ENCODE results near the gene KBTBD12.
"Not testable (repeated sequence)": the region's sequence is repeated elsewhere in the genome, so short reads cannot be mapped to it uniquely, and the experiment has no call there.

KBTBD12 gene

GRCh38 chr3:127889461-127889863 lies 25.6 kb upstream of the KBTBD12 start:
- no peak for TF ChIP-seq JUND (IDR thresholded peaks at IDR 0.05; ENCODE audit: low read depth)
- DNase-seq (ENCODE audit: low read depth in 1 of 2, low spot score in 1 of 2): no peak
- in situ Hi-C loops (cut with HindIII; ENCODE audit: low pct_unique_long_range_greater_than_20kb, low sequenced_read_pairs): no loop called here

DNA sequence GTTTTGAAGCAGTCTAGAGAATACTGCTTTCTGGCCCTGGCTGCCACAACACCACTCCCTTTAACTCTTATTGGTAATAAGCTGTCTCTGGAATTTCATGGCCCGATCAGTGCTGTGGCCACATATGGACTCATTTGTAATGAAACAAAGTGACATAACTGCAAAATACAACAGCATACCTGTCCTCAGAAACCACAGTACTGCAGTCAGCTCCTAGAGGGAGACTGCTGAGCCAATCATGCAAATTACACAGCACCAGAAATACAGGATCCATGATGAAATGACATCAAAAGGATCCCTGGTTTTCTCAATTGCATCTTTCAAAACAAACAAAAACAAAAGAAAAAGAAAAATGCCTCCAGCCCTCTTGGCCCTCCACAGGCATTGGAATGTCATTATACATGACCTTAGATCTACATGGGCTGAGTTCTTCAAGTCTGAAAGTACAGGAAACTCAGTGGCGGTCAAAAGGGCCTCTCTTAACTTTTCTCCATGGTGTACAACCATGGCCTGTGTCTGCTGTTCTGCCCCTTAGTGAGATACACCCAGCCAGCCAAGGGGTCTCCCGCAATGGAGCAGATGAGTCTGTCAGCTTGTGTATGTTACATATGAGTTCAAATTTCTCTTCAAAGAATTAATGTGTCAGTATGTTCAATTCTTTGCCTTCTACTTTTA lies 24.9 kb upstream of the KBTBD12 start:
- in situ Hi-C loops (cut with HindIII; ENCODE audit: low pct_unique_long_range_greater_than_20kb, low sequenced_read_pairs): no loop called here
- TF ChIP-seq JUND (IDR thresholded peaks at IDR 0.05; ENCODE audit: low read depth): no peak
- DNase-seq (ENCODE audit: low read depth in 1 of 2, low spot score in 1 of 2): peak in 1 of 2 experiments; percentile 9

GRCh38 chr3:127890651-127891290 lies 24.3 kb upstream of the KBTBD12 start:
- in situ Hi-C loops (cut with HindIII; ENCODE audit: low pct_unique_long_range_greater_than_20kb, low sequenced_read_pairs); DNase-seq (ENCODE audit: low read depth in 1 of 2, low spot score in 1 of 2): not testable (repeated sequence)

DNA sequence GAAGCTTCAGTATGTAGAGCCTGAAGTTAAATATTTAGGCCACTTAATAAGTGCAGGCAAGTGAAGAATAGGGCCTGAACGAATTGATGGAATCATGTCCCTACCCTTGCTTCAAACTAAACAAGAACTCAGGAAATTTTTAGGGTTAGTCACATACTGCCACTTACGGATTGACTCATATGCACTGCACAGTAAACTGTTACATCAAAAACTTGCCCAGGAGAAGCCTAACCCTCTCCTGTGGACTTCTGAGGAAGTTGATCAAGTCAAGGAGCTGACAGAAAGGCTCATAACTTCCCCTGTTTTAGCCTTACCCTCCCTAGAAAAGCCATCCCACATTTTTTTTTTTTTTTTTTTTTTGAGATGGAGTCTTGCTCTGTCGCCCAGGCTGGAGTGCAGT lies 20.6 kb upstream of the KBTBD12 start:
- in situ Hi-C loops (cut with HindIII; ENCODE audit: low pct_unique_long_range_greater_than_20kb, low sequenced_read_pairs): no loop called here
- TF ChIP-seq JUND (IDR thresholded peaks at IDR 0.05; ENCODE audit: low read depth): no peak
- no peak for DNase-seq (ENCODE audit: low read depth in 1 of 2, low spot score in 1 of 2)

DNA sequence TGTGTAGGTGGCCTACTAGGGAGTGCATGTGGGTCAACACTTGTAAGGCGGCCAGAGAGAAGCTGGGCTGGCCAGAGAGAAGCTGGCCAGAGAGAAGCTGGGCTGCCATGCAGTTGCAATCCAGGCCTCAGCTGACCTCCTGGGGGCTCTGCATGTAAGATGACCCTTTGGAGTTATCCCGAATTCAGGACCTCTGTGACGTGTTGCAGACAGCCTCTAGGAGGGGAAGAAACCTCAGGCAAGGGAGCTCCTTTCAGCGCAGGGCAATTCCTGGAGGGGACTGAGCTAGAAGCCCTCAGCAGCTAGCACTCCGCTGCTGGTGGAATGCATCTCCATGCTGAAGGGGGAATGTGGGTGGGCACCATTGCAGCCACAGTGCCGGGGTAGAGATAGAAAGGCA lies 15.8 kb upstream of the KBTBD12 start:
- TF ChIP-seq JUND (IDR thresholded peaks at IDR 0.05; ENCODE audit: low read depth): no peak

GRCh38 chr3:127899766-127900165 lies 15.3 kb upstream of the KBTBD12 start:
- no peak for TF ChIP-seq JUND (IDR thresholded peaks at IDR 0.05; ENCODE audit: low read depth)
- DNase-seq (ENCODE audit: low read depth in 1 of 2, low spot score in 1 of 2): no peak

More for the DNA sequence above, 15.8 kb upstream of the KBTBD12 start:
- in situ Hi-C loops (cut with HindIII; ENCODE audit: low pct_unique_long_range_greater_than_20kb, low sequenced_read_pairs): no loop called here
- DNase-seq (ENCODE audit: low read depth in 1 of 2, low spot score in 1 of 2): no peak

DNA sequence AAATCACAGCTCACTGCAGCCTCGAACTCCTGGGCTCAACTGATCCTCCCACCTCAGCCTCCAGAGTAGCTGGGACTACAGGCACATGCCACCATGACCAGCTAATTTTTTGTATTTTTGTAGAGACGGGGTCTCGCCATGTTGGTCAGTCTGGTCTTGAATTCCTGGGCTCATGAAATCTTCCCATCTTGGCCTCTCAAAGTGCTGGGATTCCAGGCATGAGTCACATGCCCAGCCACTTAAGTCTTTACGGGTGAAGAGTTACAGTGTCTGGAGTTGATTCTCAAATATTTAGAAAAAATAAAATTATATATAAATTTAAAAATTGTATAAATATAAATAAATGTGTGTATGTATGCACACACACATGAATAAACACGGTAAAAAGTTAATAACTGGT lies 14.5 kb upstream of the KBTBD12 start:
- no peak for DNase-seq (ENCODE audit: low read depth in 1 of 2, low spot score in 1 of 2)
- in situ Hi-C loops (cut with HindIII; ENCODE audit: low pct_unique_long_range_greater_than_20kb, low sequenced_read_pairs): no loop called here
- TF ChIP-seq JUND (IDR thresholded peaks at IDR 0.05; ENCODE audit: low read depth): no peak

More at GRCh38 chr3:127899766-127900165, 15.3 kb upstream of the KBTBD12 start:
- in situ Hi-C loops (cut with HindIII; ENCODE audit: low pct_unique_long_range_greater_than_20kb, low sequenced_read_pairs): no loop called here

DNA sequence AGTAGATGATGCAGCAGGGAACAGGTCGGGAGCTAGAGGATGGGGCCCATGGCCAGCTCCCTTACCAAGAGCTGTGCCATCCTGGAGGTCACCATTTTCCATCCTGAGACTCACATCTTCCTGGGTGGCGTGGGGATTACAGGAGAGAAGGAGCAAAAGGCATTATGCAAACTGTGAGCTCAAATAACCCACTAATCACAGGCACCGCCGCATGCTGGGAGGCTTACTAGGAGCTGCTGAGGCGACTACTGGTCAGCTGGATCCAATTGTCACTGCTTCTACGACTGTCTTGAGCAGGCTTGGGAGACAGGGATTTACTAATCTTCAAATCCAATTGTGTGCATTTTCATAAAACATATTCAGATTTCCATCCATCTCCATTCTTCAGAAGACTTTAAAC lies 12.5 kb upstream of the KBTBD12 start:
- no peak for TF ChIP-seq JUND (IDR thresholded peaks at IDR 0.05; ENCODE audit: low read depth)
- no peak for DNase-seq (ENCODE audit: low read depth in 1 of 2, low spot score in 1 of 2)
- in situ Hi-C loops (cut with HindIII; ENCODE audit: low pct_unique_long_range_greater_than_20kb, low sequenced_read_pairs): no loop called here

- in situ Hi-C loops (cut with HindIII; ENCODE audit: low pct_unique_long_range_greater_than_20kb, low sequenced_read_pairs): no loop called here
- no peak for DNase-seq (ENCODE audit: low read depth in 1 of 2, low spot score in 1 of 2)
- no peak for TF ChIP-seq JUND (IDR thresholded peaks at IDR 0.05; ENCODE audit: low read depth)
These were observed 11.2 kb upstream of the KBTBD12 start for GRCh38 chr3:127903611-127904375.

DNA sequence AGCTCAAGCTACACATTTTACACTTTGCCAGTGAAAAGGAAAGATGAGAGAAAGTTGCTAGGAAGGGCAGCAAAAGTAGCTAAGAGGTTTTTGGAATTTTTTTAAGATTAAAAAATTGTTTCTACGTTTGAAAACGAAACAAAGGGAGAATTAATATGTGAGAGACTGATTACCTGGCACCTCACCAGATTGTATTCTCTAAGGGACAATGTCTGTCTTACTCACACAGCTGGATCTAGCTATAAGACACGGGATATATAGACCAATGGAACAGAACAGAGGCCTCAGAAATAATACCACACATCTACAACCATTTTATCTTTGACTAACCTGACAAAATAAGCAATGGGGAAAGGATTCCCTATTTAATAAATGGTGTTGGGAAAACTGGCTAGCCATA lies 9.5 kb upstream of the KBTBD12 start:
- in situ Hi-C loops (cut with HindIII; ENCODE audit: low pct_unique_long_range_greater_than_20kb, low sequenced_read_pairs): no loop called here
- TF ChIP-seq JUND (IDR thresholded peaks at IDR 0.05; ENCODE audit: low read depth): no peak
- DNase-seq (ENCODE audit: low read depth in 1 of 2, low spot score in 1 of 2): no peak

DNA sequence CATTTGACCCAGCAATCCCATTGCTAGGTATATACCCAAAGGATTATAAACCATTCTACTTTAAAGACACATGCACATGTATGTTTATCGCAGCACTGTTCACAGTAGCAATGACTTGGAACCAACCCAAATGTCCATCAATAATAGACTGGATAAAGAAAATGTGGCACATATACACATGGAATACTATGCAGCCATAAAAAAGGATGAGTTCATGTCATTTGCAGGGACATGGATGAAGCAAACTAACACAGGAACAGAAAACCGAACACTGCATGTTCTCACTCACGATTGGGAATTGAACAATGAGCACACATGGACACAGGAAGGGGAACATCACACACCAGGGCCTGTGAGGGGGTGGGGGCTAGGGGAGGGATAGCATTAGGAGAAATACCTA lies 8.4 kb upstream of the KBTBD12 start:
- in situ Hi-C loops (cut with HindIII; ENCODE audit: low pct_unique_long_range_greater_than_20kb, low sequenced_read_pairs); DNase-seq (ENCODE audit: low read depth in 1 of 2, low spot score in 1 of 2): not testable (repeated sequence)

- no peak for DNase-seq (ENCODE audit: low read depth in 1 of 2, low spot score in 1 of 2)
- in situ Hi-C loops (cut with HindIII; ENCODE audit: low pct_unique_long_range_greater_than_20kb, low sequenced_read_pairs): no loop called here
- TF ChIP-seq JUND (IDR thresholded peaks at IDR 0.05; ENCODE audit: low read depth): no peak
These were observed 6.8 kb upstream of the KBTBD12 start for GRCh38 chr3:127908202-127908601.

GRCh38 chr3:127908951-127909350 lies 6.1 kb upstream of the KBTBD12 start:
- TF ChIP-seq JUND (IDR thresholded peaks at IDR 0.05; ENCODE audit: low read depth): no peak
- in situ Hi-C loops (cut with HindIII; ENCODE audit: low pct_unique_long_range_greater_than_20kb, low sequenced_read_pairs): no loop called here
- DNase-seq (ENCODE audit: low read depth in 1 of 2, low spot score in 1 of 2): no peak
